ENCODE measurements around the gene RAPGEF1. TPM values are rescaled to one million over a fixed set of nuclear protein-coding genes. Genes with fewer than 3 reads are reported as not detected.
A peak's percentile ranks its signal among the peaks of the same experiment; 100 is the strongest.

RAPGEF1 gene
- total RNA-seq, 2 donors from 2014 or later = 28.6 to 63.8 TPM

- Histone ChIP-seq H3K27me3 (replicated peaks; ENCODE audit: insufficient read depth) (no peaks in the 10 kb centered on the region), H3K4me3 (peak overlapping the region; percentile 99), H3K27ac (peak overlapping the region; percentile 78 to 81), H3K4me1 (replicated peaks) (peaks cover 6% of the 10 kb centered on the region), H3K36me3 (peaks cover 0 to 15% of the 10 kb centered on the region in 2 donors), H3K9me3 (no peaks in the 10 kb centered on the region)
- intact Hi-C loops (cut with DNase I) = loop anchor here (1.0 kb wide), 1 partner anchor 180 kb away; no protein-coding TSS in a partner anchor
- WGBS = 56% methylated on average over 24 of the region's 24 CpGs
- DNase-seq (ENCODE audit: low spot score) = no peak
- no peak for TF ChIP-seq POLR2A (IDR thresholded peaks at IDR 0.05)
- no peak for TF ChIP-seq POLR2AphosphoS5 (IDR thresholded peaks at IDR 0.05)
- TF ChIP-seq CTCF (IDR thresholded peaks at IDR 0.05) = no peak
Measured at GRCh38 chr9:131529597-131530545, 210.0 kb downstream of the RAPGEF1 start.

GRCh38 chr9:131528886-131529505 lies 210.9 kb downstream of the RAPGEF1 start:
- no peak for TF ChIP-seq POLR2AphosphoS5 (IDR thresholded peaks at IDR 0.05)
- no peak for TF ChIP-seq POLR2A (IDR thresholded peaks at IDR 0.05)
- TF ChIP-seq CTCF (IDR thresholded peaks at IDR 0.05) = no peak
- WGBS = 92% methylated on average over 35 of the region's 35 CpGs
- Histone ChIP-seq H3K27ac (no peak overlapping the region), H3K9me3 (no peaks in the 10 kb centered on the region), H3K4me3 (no peak overlapping the region), H3K4me1 (replicated peaks) (peaks cover 6% of the 10 kb centered on the region), H3K36me3 (peaks cover 0 to 15% of the 10 kb centered on the region in 2 donors), H3K27me3 (replicated peaks; ENCODE audit: insufficient read depth) (no peaks in the 10 kb centered on the region)
- no peak for DNase-seq (ENCODE audit: low spot score)
- intact Hi-C loops (cut with DNase I) = no loop called here

- H3K27me3 ChIP-seq (replicated peaks; ENCODE audit: insufficient read depth) = no peaks in the 10 kb centered on the region
- intact Hi-C loops (cut with DNase I) = no loop called here
- no peak overlapping the region for H3K27ac ChIP-seq
- 87% methylated on average over 7 of the region's 7 CpGs for WGBS
- no peaks in the 10 kb centered on the region for H3K9me3 ChIP-seq
- no peak for TF ChIP-seq POLR2AphosphoS5 (IDR thresholded peaks at IDR 0.05)
- no peak for TF ChIP-seq POLR2A (IDR thresholded peaks at IDR 0.05)
- no peak for TF ChIP-seq CTCF (IDR thresholded peaks at IDR 0.05)
- peaks cover 2 to 15% of the 10 kb centered on the region in 2 donors for H3K36me3 ChIP-seq
- peaks cover 6% of the 10 kb centered on the region for H3K4me1 ChIP-seq (replicated peaks)
- H3K4me3 ChIP-seq = no peak overlapping the region
- no peak for DNase-seq (ENCODE audit: low spot score)
Measured at GRCh38 chr9:131528186-131528585, 211.7 kb downstream of the RAPGEF1 start.

Small RNAs within 50 kb of the gene (small RNA-seq; reads per million reads assigned to genes)
- gene EIF4A1P3 (0 reads per million in 2 donors), gene RF00272 (0 reads per million in 2 donors), gene RN7SL328P (0 reads per million in 2 donors)

Other genes starting within 250 kb of the RAPGEF1 start
- gene POMT1, start 237.2 kb downstream of the RAPGEF1 start, total RNA-seq = 10 to 100 TPM; 36.5 to 59.5 TPM
- 10 to 100 TPM; 47.6 to 48.2 TPM for gene UCK1, start 208.8 kb downstream of the RAPGEF1 start, total RNA-seq
- gene PRRT1B, start 194.6 kb downstream of the RAPGEF1 start, total RNA-seq = 10 to 100 TPM in 1 of 2 donors, 1 to 10 TPM in 1; 3.7 to 25.4 TPM